Measurements from ENCODE around the gene BTRC.

The BTRC gene

DNA sequence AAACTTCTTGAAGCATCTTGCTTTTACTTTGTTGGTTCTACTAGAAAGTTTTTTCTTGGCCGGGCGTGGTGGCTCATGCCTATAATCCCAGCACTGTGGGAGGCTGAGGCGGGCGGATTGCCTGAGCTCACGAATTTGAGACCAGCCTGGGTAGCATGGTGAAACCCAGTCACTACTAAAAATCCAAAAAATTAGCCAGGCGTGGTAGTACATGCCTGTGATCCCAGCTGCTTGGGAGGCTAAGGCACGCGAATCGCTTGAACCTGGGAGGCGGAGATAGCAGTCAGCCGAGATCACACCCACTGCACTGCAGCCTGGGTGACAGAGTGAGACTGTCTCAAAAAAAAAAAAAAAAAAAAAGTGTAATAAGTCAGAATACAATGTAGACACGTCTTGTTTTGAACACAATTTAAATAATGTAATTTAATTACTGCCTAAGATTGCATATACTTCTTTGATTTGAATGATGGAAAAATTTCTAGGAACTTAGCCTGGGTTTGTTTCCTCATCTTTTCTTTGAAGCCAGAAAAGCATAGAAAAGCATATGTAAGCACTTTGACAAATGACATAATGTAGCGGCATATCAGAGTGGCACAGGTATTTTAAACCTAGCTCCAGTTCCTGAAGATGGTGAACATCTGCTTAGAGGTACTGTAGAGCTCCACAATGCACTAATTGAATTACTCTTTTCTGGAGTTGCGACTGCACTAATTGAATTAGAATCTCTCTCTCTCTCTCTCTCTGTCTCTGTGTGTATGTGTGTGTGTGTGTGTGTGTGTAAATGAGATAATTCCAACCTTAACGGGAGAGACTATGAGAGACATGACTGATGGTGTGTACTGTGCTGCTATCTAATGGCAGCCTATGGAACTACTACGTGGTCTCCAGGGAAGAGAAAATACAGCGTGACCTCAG lies 87.8 kb downstream of the BTRC start:
- TF ChIP-seq Cebpa-rat (IDR thresholded peaks at IDR 0.05): no peak
- no peak overlapping the region for H3K4me3 ChIP-seq
- H3K27me3 ChIP-seq: no peaks in the 10 kb centered on the region
- H3K27ac ChIP-seq: no peak overlapping the region
- no peaks in the 10 kb centered on the region for H3K36me3 ChIP-seq
- H4K20me1 ChIP-seq: peaks cover 83% of the 10 kb centered on the region
- H3K9ac ChIP-seq: no peak overlapping the region
- H3K9me3 ChIP-seq: no peaks in the 10 kb centered on the region
- H3K4me1 ChIP-seq: no peaks in the 10 kb centered on the region
- no peak overlapping the region for H3K4me2 ChIP-seq

DNA sequence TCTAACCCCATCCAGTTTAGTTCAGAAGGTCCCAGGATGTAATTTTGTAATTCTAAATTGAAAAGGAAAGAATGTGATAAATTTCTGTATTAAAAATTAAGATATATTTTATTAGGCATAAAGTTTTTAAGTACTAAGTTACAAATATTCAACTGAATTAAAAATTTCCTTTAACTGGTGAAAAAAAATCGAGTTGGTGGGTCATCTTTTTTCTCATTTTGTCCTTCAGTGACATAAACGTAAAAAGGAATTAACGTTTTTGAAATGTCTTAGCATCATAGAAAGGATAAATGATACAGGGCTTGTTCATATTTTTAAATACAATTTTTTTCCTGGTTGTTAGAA lies 88.5 kb downstream of the BTRC start:
- Histone ChIP-seq H3K4me3 (no peak overlapping the region), H3K4me2 (no peak overlapping the region), H3K9me3 (no peaks in the 10 kb centered on the region), H4K20me1 (peaks cover 83% of the 10 kb centered on the region), H3K27me3 (no peaks in the 10 kb centered on the region), H3K36me3 (no peaks in the 10 kb centered on the region), H3K9ac (no peak overlapping the region), H3K27ac (no peak overlapping the region), H3K4me1 (no peaks in the 10 kb centered on the region)
- TF ChIP-seq Cebpa-rat (IDR thresholded peaks at IDR 0.05): no peak

DNA sequence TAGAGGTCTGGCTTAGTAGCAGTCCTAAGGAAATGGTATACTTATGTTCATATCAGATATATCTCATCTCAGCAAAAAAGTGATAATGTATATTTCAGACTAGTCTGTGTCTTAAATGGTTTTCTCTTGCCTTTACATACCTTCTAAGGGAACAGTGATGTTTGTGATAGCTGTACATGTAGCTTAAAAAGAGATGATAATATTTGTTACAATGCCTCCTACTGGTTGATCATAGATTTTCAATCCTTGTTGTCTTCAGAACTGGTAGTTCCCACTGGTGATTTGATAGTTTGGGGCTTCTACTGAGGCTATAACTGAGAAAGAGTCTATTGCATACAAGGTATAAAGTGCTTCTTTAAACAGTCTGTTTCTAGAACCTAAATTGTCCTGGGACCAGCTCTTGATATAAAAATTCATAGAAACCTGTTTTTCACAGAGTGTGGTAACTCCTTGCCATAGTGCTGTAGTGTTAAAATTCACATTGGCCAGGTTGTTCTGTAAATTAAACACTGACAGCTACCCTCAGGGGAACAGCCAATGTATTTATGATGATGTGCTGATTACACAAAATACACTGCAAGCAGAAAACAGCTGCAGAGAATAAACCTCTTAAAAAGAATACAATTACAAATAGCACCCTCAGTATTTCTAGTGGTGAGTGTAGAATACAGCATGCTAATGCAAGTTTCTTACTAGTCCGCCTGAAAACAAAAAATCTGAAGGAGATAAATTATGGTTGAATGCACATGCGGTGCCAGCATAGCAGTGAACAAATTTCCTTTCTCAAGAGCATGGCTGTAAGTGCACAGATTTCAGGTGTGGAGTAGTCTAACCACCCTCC lies 90.3 kb downstream of the BTRC start:
- Histone ChIP-seq H3K9ac (no peak overlapping the region), H3K4me2 (no peak overlapping the region), H3K27ac (no peak overlapping the region), H3K36me3 (no peaks in the 10 kb centered on the region), H3K4me3 (no peak overlapping the region), H4K20me1 (peaks cover 87% of the 10 kb centered on the region), H3K27me3 (no peaks in the 10 kb centered on the region), H3K9me3 (no peaks in the 10 kb centered on the region), H3K4me1 (no peaks in the 10 kb centered on the region)
- no peak for TF ChIP-seq Cebpa-rat (IDR thresholded peaks at IDR 0.05)

DNA sequence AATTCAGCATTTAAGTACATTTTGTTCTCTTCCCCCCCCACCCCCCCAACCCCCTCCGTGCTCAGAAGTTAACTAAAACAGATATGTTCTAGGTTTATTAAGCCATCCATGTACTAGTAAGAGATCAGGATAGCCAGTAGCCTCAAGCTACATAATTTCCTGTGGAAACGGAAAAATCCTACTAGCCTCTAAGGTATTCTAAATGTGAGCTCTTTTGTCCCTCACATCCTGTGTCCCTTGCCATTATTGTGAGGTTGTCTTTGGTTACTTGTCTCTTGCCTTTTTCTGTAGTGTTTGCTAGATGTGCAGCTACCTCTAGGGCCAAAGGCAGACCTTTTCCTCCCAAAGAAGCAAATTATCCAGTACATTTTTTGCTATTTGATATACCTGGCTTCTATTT lies 92.1 kb downstream of the BTRC start:
- Histone ChIP-seq H3K9me3 (no peaks in the 10 kb centered on the region), H3K36me3 (no peaks in the 10 kb centered on the region), H3K4me2 (no peak overlapping the region), H3K9ac (no peak overlapping the region), H4K20me1 (peaks cover 89% of the 10 kb centered on the region), H3K4me1 (no peaks in the 10 kb centered on the region), H3K27me3 (no peaks in the 10 kb centered on the region), H3K4me3 (no peak overlapping the region), H3K27ac (no peak overlapping the region)
- TF ChIP-seq Cebpa-rat (IDR thresholded peaks at IDR 0.05): no peak

DNA sequence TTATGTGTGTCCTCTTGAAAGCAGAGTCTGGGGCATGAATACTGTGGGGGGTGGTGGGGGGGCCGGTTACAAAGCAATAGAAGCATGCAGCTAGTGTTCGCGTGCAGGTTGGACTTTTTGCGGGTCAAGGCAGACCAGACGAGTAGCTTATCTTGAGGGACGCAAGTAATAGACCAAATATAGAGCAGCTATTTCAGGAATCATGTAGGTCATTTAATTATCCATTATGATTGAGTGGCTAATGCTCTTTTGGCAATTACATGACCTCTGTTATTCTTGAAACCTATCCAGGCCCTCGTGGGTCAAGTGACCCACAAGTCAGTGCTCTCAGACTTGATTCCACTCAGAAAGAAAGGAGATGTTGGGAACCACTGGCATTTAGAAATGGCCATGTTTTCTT lies 93.0 kb downstream of the BTRC start:
- H3K4me1 ChIP-seq: no peaks in the 10 kb centered on the region
- no peaks in the 10 kb centered on the region for H3K27me3 ChIP-seq
- H3K4me3 ChIP-seq: no peak overlapping the region
- H4K20me1 ChIP-seq: peaks cover 89% of the 10 kb centered on the region
- no peaks in the 10 kb centered on the region for H3K36me3 ChIP-seq
- no peak overlapping the region for H3K27ac ChIP-seq
- no peak overlapping the region for H3K4me2 ChIP-seq
- H3K9me3 ChIP-seq: no peaks in the 10 kb centered on the region
- no peak for TF ChIP-seq Cebpa-rat (IDR thresholded peaks at IDR 0.05)
- H3K9ac ChIP-seq: no peak overlapping the region

DNA sequence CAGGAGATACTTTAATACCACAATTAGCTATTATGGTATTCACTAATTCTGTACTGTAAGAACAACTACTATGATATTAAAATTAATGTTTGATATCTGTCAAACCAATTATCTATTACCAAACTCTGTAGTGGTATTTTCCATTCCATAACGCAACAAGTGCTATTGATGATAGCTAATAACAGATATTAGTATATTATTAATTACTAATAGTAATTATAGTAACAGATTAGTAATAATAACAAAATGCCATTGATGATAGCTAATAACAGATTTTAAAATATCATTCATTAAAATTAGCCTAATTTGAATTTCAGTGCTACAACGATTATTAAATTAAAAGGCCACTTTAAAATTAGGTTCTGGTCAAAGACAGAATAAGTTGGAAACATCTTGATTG lies 93.5 kb downstream of the BTRC start:
- Histone ChIP-seq H3K4me3 (no peak overlapping the region), H3K4me2 (no peak overlapping the region), H3K27ac (no peak overlapping the region), H3K4me1 (0 out of 2 replicates have a peak, but pooled peaks cover 2% of the 10 kb centered on the region), H3K9ac (no peak overlapping the region), H3K9me3 (no peaks in the 10 kb centered on the region), H3K27me3 (no peaks in the 10 kb centered on the region), H3K36me3 (no peaks in the 10 kb centered on the region), H4K20me1 (peaks cover 94% of the 10 kb centered on the region)
- TF ChIP-seq Cebpa-rat (IDR thresholded peaks at IDR 0.05): no peak

DNA sequence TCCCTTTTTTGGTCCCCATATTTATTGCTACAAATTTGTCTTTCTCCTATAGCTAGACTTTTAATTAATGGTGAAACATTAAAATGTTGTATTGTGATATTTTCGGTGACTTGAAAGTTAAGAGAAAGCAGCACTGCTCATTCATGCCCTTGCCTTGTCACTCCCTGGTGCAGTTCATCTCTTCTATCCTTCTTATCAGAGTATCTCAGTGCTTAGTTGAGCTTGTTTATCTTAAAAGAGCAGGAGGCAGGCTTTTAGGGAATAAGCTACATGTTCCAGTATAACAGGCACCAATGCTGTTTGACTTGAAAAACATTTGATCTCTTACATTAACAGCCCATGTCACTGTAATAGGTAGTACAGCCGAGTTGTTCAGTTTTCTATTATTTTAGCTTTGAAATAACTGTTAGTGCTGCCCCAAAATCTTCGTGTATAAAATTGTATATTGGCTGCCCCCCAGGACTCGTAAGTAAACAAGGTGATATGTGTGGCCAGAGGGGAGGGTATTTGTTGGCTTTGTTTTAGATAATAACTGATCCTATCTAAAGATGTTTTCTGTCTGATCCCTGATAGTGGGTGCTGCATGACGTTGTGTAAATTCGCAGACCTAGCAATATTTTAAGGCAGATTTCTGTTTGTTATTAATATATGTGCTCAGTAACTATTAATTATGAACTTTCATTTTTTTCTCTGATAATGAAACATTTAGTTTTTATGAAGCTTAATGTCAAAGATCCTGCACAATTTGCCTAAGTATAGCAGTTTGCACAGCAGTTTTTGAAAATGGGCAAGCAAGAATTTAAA lies 96.5 kb downstream of the BTRC start:
- no peaks in the 10 kb centered on the region for H3K36me3 ChIP-seq
- H3K9ac ChIP-seq: no peak overlapping the region
- no peak overlapping the region for H3K4me2 ChIP-seq
- H3K9me3 ChIP-seq: no peaks in the 10 kb centered on the region
- H3K4me1 ChIP-seq: 0 out of 2 replicates have a peak, but pooled peaks cover 9% of the 10 kb centered on the region
- TF ChIP-seq Cebpa-rat (IDR thresholded peaks at IDR 0.05): no peak
- no peak overlapping the region for H3K27ac ChIP-seq
- peaks cover 97% of the 10 kb centered on the region for H4K20me1 ChIP-seq
- H3K4me3 ChIP-seq: no peak overlapping the region
- H3K27me3 ChIP-seq: no peaks in the 10 kb centered on the region

DNA sequence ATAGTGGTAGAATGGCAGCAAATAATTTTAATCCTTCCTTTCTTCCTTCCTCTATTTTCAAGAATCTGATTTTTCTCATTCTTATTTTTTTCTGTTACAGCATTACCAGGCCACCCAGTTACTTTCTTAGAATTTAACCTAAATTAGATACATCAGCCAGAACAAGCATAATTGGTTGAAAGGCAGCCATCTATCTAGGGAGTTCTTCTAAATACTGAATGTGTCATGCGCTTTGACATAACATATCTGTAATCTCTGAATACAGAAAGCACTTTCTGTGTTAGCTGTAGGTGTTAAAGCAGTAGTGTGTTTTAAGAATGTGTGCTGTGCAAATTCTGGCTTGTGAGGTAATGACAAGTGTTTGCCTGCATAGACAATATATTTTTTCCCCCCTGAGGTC lies 97.3 kb downstream of the BTRC start:
- Histone ChIP-seq H3K4me3 (no peak overlapping the region), H3K9ac (no peak overlapping the region), H3K4me2 (no peak overlapping the region), H3K27me3 (no peaks in the 10 kb centered on the region), H4K20me1 (peaks cover 98% of the 10 kb centered on the region), H3K4me1 (0 out of 2 replicates have a peak, but pooled peaks cover 9% of the 10 kb centered on the region), H3K27ac (no peak overlapping the region), H3K36me3 (no peaks in the 10 kb centered on the region), H3K9me3 (no peaks in the 10 kb centered on the region)
- no peak for TF ChIP-seq Cebpa-rat (IDR thresholded peaks at IDR 0.05)

DNA sequence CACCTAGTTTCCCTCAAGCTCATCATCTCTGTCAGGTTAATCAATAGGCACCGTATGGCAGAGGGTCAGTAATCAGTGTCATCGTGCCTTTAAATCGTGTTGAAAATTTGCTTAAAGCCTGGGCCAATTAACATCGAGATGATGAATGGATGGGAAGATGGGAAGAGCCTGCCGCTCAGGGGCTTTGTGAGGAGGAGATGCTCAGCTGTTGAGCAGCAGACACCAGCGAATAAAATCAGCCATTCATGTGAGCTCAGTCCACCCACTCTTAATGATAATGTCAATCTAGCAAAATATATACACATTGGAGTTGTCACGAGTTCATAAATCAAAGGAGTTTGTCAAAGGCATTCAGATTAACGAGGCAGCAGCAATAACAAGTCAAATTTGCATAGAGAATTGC lies 97.7 kb downstream of the BTRC start:
- Histone ChIP-seq H3K9me3 (no peaks in the 10 kb centered on the region), H4K20me1 (peaks cover 98% of the 10 kb centered on the region), H3K27ac (no peak overlapping the region), H3K36me3 (no peaks in the 10 kb centered on the region), H3K9ac (no peak overlapping the region), H3K4me1 (0 out of 2 replicates have a peak, but pooled peaks cover 9% of the 10 kb centered on the region), H3K27me3 (no peaks in the 10 kb centered on the region), H3K4me2 (no peak overlapping the region), H3K4me3 (no peak overlapping the region)
- no peak for TF ChIP-seq Cebpa-rat (IDR thresholded peaks at IDR 0.05)

Data from BLaER1 (cell line).